GM18909 (cell line): Measurements from ENCODE around the gene NCL.
"Not testable (repeated sequence)": the region's sequence is repeated elsewhere in the genome, so short reads cannot be mapped to it uniquely, and the experiment has no call there.

ENCODE experiments used
- ATAC-seq: cut with Tn5 transposase; IDR thresholded peaks from one replicate; pipeline ENCODE4 v1.9.1; 2021; ENCODE audit warnings: mild to moderate bottlenecking; ENCODE audit not compliant: unreplicated experiment, poor library complexity

NCL gene

DNA sequence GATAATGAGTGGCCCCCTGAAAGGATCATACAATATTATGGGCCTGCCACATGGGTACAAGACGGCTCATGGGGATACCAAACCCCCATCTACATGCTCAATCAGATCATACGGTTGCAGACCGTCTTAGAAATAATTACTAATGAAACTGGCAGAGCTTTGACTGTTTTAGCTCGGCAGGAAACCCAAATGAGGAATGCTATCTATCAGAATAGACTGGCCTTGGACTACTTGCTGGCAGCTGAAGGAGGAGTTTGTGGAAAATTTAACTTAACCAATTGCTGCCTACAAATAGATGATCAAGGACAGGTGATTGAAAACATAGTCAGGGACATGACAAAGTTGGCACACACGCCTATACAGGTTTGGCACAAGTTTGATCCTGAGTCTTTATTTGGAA lies 56.6 kb downstream of the NCL start:
- not testable (repeated sequence) for ATAC-seq

GRCh38 chr2:231405601-231406367 lies 58.5 kb downstream of the NCL start:
- not testable (repeated sequence) for ATAC-seq

- not testable (repeated sequence) for ATAC-seq
Measured at GRCh38 chr2:231404183-231404578, 60.1 kb downstream of the NCL start.
